NCI-H345 (cell line): ENCODE results near the gene TJP3.

Source experiments
- DNase-seq: peaks from one replicate; lab custom pipeline; 2025; lab: John Stamatoyannopoulos, UW

TJP3 gene

GRCh38 chr19:3691726-3692125, 16.5 kb upstream of the TJP3 start:
- no peak for DNase-seq

GRCh38 chr19:3692141-3693024, 15.8 kb upstream of the TJP3 start:
- no peak for DNase-seq

- no peak for DNase-seq
Observed at GRCh38 chr19:3693025-3693925, 14.9 kb upstream of the TJP3 start.

- no peak for DNase-seq
Observed at GRCh38 chr19:3694361-3695123, 13.6 kb upstream of the TJP3 start.

GRCh38 chr19:3695124-3695733, 13.0 kb upstream of the TJP3 start:
- DNase-seq = no peak

GRCh38 chr19:3695986-3696659, 12.1 kb upstream of the TJP3 start:
- DNase-seq = no peak

- no peak for DNase-seq
Observed at GRCh38 chr19:3696660-3696995, 11.6 kb upstream of the TJP3 start.

- DNase-seq = no peak
Observed at GRCh38 chr19:3697094-3697493, 11.1 kb upstream of the TJP3 start.

- DNase-seq = no peak
Observed at GRCh38 chr19:3697671-3698385, 10.4 kb upstream of the TJP3 start.

GRCh38 chr19:3698386-3698950, 9.7 kb upstream of the TJP3 start:
- DNase-seq = no peak

GRCh38 chr19:3698974-3699740, 9.0 kb upstream of the TJP3 start:
- no peak for DNase-seq

- DNase-seq = no peak
Observed at GRCh38 chr19:3699741-3700241, 8.4 kb upstream of the TJP3 start.

- DNase-seq = peak; percentile 92
Observed at GRCh38 chr19:3700242-3701032, 7.7 kb upstream of the TJP3 start, which contains the start of gene PIP5K1C. PIP5K1C (minus strand) TSS chr19:3700468; CDS start chr19:3700390, 78 bp downstream.

GRCh38 chr19:3701200-3701599, 7.0 kb upstream of the TJP3 start:
- no peak for DNase-seq

- no peak for DNase-seq
Observed at GRCh38 chr19:3707868-3708206, 347 bp upstream of the TJP3 start.

GRCh38 chr19:3710265-3710812, 2.2 kb downstream of the TJP3 start:
- peak; percentile 71 for DNase-seq

GRCh38 chr19:3712663-3713611, 4.8 kb downstream of the TJP3 start:
- peak; percentile 34 for DNase-seq
